ENCODE data around the gene PLCXD1. TPM values are rescaled to one million over a fixed set of nuclear protein-coding genes. Genes with fewer than 3 reads are reported as not detected.

Gene PLCXD1
- total and polyA plus RNA-seq, 9 donors = 10.7 to 20.1 (median 19.0) TPM

DNA sequence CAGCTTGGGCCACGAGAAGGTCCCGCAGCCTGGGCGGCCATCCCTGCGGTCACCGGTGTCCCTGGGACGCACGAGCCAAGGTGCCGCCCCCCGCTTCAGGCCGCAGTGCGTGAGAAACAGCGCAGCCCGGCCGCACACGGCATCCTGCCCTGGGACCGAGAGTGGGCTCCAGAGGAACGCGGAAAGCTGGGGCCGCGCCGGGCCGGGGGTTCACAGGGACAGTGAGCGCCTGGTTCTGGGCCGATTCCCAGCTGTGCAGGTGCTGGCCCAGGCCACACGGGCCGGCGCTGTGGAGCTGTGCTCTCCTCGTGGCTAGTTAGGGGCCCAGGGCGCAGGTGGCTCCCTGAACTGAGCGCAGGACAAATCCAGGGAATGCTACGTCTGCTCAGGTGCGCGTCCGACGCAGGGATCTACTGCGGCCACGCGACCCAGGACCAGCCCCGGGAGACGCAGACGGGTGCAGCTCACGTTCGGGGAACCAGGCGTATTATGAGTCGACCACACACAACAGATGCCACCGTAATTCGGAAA lies 63.3 kb downstream of the PLCXD1 start:
- H3K36me3 ChIP-seq (ENCODE audit: control insufficient read depth, insufficient read depth, low read length) = peaks cover 45% of the 10 kb centered on the region
- no peak overlapping the region for H3K4me3 ChIP-seq (ENCODE audit: low read length)
- no peaks in the 10 kb centered on the region for H3K4me1 ChIP-seq (ENCODE audit: control insufficient read depth, insufficient read depth, low read length)
- no peak for DNase-seq
- no peaks in the 10 kb centered on the region for H3K27me3 ChIP-seq (ENCODE audit: control insufficient read depth, insufficient read depth, low read length)
- WGBS (ENCODE audit: insufficient coverage) = 98% methylated on average over 47 of the region's 47 CpGs
- H3K27ac ChIP-seq (ENCODE audit: low read length) = no peak overlapping the region
- H3K9me3 ChIP-seq (replicated peaks; ENCODE audit: control insufficient read depth, low read depth, low read length) = peaks cover 23% of the 10 kb centered on the region

DNA sequence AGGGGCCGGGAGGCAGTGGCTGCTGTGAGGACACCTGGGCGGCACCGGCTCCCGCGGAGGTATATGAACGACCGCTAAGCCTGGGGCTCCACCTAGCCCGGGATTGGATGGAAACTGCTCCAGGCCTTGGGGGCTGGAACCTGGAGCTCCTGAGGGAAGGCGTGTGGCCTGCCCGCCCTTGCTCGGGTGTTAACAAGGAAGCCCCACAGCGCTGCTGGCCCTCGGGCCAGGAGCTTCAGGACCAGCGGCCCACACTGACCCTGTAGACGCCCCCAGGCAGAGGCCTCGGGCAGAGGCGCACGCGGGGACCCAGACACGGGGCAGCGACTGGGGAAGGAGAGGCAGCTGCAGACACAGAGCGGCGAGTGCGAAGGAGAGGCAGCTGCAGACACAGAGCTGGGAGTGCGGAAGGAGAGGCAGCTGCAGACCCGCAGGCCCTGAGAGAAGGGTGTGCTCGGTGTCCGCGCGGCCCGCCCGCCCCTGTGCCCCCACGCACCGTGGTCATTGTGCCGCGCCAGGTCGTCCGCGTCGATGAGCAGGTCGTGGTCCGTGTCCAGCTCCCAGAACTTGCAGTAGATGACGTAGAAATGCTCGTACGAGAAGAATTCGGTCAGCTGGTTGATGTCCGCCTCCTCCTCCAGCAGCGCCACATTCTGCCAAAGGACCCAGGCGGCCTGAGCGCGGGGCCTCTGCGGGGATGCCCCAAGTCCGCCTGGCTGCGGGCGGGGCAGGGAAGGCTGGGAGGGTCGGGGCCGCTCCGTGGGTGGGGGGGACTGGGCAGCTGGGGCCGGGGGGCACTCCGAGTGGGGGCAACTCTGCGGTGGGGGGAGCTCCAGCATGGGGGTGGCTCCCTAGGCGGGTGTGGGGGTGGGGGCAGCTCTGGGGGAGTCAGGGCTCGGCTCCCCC lies 64.1 kb downstream of the PLCXD1 start:
- Histone ChIP-seq H3K27ac (ENCODE audit: low read length) (no peak overlapping the region), H3K9me3 (replicated peaks; ENCODE audit: control insufficient read depth, low read depth, low read length) (peaks cover 23% of the 10 kb centered on the region), H3K4me3 (ENCODE audit: low read length) (no peak overlapping the region), H3K27me3 (ENCODE audit: control insufficient read depth, insufficient read depth, low read length) (no peaks in the 10 kb centered on the region), H3K4me1 (ENCODE audit: control insufficient read depth, insufficient read depth, low read length) (no peaks in the 10 kb centered on the region), H3K36me3 (ENCODE audit: control insufficient read depth, insufficient read depth, low read length) (peaks cover 47% of the 10 kb centered on the region)
- no peak for DNase-seq
- 96% methylated on average over 47 of the region's 63 CpGs for WGBS (ENCODE audit: insufficient coverage)

DNA sequence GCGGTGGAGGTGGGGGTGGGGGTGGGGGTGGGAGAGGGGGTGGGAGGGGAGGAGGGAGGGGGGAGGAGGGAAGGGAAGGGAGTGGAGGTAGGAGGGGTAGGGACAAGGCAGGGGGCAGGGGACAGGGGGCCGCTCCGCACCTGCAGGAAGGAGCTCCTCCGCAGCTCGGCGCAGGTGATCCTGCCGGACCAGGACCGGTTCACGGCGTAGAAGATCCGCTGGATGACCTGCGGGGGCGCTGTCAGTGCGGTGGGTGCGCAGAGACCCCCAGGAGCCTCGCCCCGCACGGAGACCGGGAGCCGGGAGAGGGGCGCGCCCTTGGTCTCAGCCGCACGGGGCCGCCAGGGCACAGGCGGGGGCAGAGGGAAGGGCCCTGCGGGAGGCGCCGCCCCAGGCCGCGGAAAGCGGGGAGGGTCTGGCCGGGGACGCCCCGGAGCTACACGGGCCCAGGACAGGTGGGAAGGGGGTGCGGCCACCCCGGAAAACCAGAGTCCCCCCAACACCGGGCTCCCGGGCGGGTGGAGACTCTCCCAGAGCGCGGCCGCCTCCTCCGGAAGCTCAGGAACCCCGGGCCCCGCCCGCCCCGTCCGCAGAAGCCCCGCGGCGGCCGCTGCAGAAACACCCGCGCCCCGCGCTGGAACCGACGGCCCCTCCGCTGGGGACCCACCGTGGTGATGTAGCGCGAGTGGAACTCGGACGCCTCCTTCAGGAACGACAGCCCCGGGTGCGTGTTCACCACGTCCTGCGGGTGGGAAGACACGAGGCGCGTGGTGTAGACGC lies 65.0 kb downstream of the PLCXD1 start:
- Histone ChIP-seq H3K27me3 (ENCODE audit: control insufficient read depth, insufficient read depth, low read length) (no peaks in the 10 kb centered on the region), H3K4me1 (ENCODE audit: control insufficient read depth, insufficient read depth, low read length) (no peaks in the 10 kb centered on the region), H3K4me3 (ENCODE audit: low read length) (no peak overlapping the region), H3K27ac (ENCODE audit: low read length) (no peak overlapping the region), H3K9me3 (replicated peaks; ENCODE audit: control insufficient read depth, low read depth, low read length) (peaks cover 23% of the 10 kb centered on the region), H3K36me3 (ENCODE audit: control insufficient read depth, insufficient read depth, low read length) (peaks cover 46% of the 10 kb centered on the region)
- DNase-seq = no peak
- WGBS (ENCODE audit: insufficient coverage) = 95% methylated on average over 71 of the region's 75 CpGs

DNA sequence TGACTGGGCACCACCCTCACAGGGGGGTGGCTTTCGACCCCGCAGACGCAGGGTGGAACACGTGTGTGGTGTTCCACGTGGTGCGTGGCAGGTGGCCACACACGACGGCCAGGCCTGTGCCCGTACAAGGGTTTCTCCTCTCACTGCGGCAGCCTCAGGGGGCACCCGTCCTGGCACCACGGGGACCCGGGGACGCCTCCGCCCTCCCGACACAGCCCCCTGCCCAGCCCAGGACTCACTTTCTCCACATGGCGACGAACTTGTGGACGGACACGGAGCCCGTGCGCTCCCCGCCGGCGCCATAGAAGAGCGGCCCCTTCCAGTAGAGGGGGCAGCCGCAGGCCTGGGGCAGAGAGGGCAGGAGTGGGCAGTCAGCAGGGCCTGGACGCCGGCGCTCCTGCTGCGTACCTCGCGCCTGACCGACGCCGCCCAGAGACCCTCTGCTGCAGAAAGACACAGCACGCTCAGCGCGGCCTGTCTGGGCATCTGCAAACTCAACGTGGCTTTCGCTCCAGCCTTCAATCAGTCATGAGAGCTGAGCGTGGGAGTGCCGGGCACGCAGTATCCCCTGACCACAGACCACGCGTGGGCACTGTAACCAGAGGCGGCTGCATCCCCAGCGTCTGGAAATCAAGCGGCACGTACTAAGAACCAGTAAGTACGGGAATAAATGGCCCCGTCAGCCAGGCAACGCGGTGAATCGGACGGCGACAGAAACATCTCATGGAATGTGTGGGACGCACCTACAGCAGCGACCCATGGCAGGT lies 66.4 kb downstream of the PLCXD1 start:
- no peak for DNase-seq
- Histone ChIP-seq H3K27me3 (ENCODE audit: control insufficient read depth, insufficient read depth, low read length) (no peaks in the 10 kb centered on the region), H3K4me3 (ENCODE audit: low read length) (no peak overlapping the region), H3K27ac (ENCODE audit: low read length) (no peak overlapping the region), H3K9me3 (replicated peaks; ENCODE audit: control insufficient read depth, low read depth, low read length) (peaks cover 15% of the 10 kb centered on the region), H3K36me3 (ENCODE audit: control insufficient read depth, insufficient read depth, low read length) (peaks cover 42% of the 10 kb centered on the region), H3K4me1 (ENCODE audit: control insufficient read depth, insufficient read depth, low read length) (no peaks in the 10 kb centered on the region)
- WGBS (ENCODE audit: insufficient coverage) = 98% methylated on average over 55 of the region's 59 CpGs

DNA sequence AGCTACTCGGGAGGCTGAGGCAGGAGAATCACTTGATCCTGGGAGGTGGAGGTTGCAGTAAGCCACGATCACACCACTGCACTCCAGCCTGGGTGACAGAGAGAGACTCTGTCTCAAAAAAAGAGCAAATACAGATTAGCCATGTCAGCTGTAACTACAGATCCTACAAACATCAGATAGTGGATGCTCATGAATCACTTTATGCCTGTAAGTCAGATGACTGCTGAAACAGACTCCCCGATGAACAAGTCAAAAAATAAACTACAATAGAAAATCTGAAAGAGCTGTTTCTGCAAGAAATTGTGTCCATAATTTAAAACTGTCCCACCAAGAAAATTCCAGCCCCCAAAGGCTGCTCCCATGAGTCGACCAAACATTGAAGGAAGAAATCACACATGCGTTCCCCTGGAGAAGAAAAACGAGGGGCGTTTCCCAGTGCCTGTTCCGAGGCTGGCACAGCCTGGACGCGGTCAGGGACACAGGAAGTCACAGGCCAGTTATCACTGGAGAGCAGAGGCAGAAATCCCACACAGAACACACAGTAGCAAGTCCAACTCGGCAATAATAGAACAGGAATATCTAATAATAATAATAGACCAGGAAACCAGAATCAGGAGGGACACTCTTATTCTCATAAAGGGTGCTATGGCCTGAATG lies 67.4 kb downstream of the PLCXD1 start:
- H3K27ac ChIP-seq (ENCODE audit: low read length) = no peak overlapping the region
- WGBS (ENCODE audit: insufficient coverage) = 80% methylated on average over 2 of the region's 11 CpGs

DNA sequence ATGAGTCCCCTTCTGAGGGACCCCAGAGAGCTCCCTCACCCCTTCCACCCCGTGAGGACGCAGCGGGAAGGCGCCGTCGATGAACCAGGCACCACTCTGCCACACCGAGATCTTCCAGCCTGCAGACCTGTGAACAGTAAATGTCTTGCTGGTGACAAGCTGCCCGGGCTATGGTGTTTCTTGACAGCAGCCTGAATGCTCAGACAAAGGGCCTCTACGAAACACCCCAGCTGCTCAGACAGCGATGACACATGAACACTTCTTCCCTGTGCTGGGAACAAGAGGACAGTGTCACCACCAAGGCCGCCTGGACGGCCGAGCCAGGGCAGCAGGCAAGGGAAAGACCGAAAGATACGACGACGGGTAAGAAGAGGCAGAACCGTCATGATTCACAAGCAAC lies 68.0 kb downstream of the PLCXD1 start:
- Histone ChIP-seq H3K4me1 (ENCODE audit: control insufficient read depth, insufficient read depth, low read length) (no peaks in the 10 kb centered on the region), H3K27me3 (ENCODE audit: control insufficient read depth, insufficient read depth, low read length) (no peaks in the 10 kb centered on the region), H3K27ac (ENCODE audit: low read length) (no peak overlapping the region), H3K4me3 (ENCODE audit: low read length) (no peak overlapping the region), H3K36me3 (ENCODE audit: control insufficient read depth, insufficient read depth, low read length) (peaks cover 40% of the 10 kb centered on the region), H3K9me3 (replicated peaks; ENCODE audit: control insufficient read depth, low read depth, low read length) (peaks cover 12% of the 10 kb centered on the region)
- no peak for DNase-seq
- WGBS (ENCODE audit: insufficient coverage) = 92% methylated on average over 5 of the region's 18 CpGs

More for the DNA sequence above, 67.4 kb downstream of the PLCXD1 start:
- Histone ChIP-seq H3K4me3 (ENCODE audit: low read length) (no peak overlapping the region), H3K4me1 (ENCODE audit: control insufficient read depth, insufficient read depth, low read length) (no peaks in the 10 kb centered on the region), H3K27me3 (ENCODE audit: control insufficient read depth, insufficient read depth, low read length) (no peaks in the 10 kb centered on the region), H3K36me3 (ENCODE audit: control insufficient read depth, insufficient read depth, low read length) (peaks cover 45% of the 10 kb centered on the region), H3K9me3 (replicated peaks; ENCODE audit: control insufficient read depth, low read depth, low read length) (peaks cover 15% of the 10 kb centered on the region)
- no peak for DNase-seq

DNA sequence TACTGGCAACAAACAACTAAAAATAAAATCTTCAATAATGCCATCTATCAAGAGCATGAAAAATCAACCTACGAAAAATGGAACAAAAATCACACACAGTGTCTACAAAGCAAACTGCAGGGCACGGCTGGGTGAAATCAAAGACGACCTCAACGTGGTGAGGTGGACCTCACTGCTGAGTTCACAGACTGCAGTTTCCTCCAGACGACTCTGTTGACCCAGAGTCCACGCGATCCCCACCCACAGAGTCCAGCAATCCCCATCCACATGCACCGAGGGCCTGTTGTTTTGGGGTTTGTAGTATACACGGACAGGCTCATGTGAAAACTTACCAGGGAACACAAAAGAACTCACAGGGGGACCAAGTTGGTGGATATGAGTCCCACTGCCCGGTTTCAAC lies 68.5 kb downstream of the PLCXD1 start:
- no peak for DNase-seq
- Histone ChIP-seq H3K27ac (ENCODE audit: low read length) (peak overlapping the region; percentile 29), H3K27me3 (ENCODE audit: control insufficient read depth, insufficient read depth, low read length) (no peaks in the 10 kb centered on the region), H3K9me3 (replicated peaks; ENCODE audit: control insufficient read depth, low read depth, low read length) (peaks cover 7% of the 10 kb centered on the region), H3K4me3 (ENCODE audit: low read length) (no peak overlapping the region), H3K36me3 (ENCODE audit: control insufficient read depth, insufficient read depth, low read length) (peaks cover 36% of the 10 kb centered on the region), H3K4me1 (ENCODE audit: control insufficient read depth, insufficient read depth, low read length) (no peaks in the 10 kb centered on the region)
- WGBS (ENCODE audit: insufficient coverage) = no CpG with 5 or more reads among the region's 10 CpGs

DNA sequence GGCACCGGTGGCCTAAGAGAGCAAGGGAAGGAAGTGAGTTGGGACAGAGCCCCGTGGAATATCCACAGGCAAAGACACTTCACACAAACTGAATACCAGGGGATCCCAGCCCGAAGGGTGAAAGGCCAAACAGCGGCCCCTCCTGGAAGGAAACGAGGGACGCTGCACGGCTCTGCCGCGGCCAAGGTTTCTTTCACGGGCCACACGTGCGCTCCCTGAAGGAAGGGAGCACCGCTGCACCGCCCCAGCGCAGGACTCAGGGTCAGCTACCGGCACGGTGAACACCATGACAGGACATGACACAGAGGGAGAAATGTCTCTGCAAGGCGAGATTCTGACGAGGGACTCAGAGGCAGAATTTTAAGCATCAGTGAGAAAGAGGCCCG lies 69.0 kb downstream of the PLCXD1 start:
- Histone ChIP-seq H3K36me3 (ENCODE audit: control insufficient read depth, insufficient read depth, low read length) (peaks cover 36% of the 10 kb centered on the region), H3K4me1 (ENCODE audit: control insufficient read depth, insufficient read depth, low read length) (no peaks in the 10 kb centered on the region), H3K9me3 (replicated peaks; ENCODE audit: control insufficient read depth, low read depth, low read length) (peaks cover 3% of the 10 kb centered on the region), H3K4me3 (ENCODE audit: low read length) (no peak overlapping the region), H3K27ac (ENCODE audit: low read length) (peak overlapping the region; percentile 29), H3K27me3 (ENCODE audit: control insufficient read depth, insufficient read depth, low read length) (no peaks in the 10 kb centered on the region)
- no peak for DNase-seq
- WGBS (ENCODE audit: insufficient coverage) = 84% methylated on average over 19 of the region's 20 CpGs

DNA sequence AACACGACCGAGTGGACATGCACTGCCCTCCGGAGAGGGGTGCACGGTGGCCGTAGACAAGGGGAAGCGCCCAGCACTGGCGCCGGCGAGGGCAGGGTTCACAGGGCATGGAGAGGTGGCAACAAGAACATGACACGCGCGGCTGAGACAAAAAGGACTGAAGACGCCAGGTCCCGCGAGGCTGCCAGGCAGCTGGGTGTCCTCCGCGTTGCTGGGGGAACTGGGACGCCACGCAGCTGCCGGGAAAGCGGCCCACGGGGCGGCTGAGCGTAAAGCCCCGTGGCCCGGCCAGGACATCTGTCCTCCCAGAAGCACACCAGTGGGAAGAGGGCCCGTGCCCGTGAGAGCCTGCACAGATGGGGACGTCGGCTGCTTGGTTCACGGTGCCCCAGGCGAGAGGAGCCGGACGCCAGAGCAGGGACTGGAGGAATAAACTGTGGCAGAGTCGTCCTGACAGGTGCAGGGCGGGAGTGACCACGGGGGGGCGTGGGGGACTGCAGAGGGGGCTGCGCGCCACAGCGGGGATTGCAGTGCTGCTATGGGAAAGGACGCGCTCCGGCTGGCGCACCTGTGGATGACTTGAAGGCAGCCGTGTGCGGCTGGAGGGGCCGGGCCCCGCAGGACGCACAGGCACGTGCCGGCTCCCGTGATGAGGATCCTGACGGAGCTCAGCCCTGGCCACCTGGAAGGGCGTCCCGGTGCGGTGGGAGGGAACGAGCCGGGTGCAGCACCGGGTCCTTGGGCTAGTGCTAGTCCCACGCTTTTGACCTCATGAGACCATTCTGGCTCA lies 69.5 kb downstream of the PLCXD1 start:
- Histone ChIP-seq H3K4me3 (ENCODE audit: low read length) (no peak overlapping the region), H3K27me3 (ENCODE audit: control insufficient read depth, insufficient read depth, low read length) (no peaks in the 10 kb centered on the region), H3K9me3 (replicated peaks; ENCODE audit: control insufficient read depth, low read depth, low read length) (peaks cover 2% of the 10 kb centered on the region), H3K36me3 (ENCODE audit: control insufficient read depth, insufficient read depth, low read length) (peaks cover 32% of the 10 kb centered on the region), H3K4me1 (ENCODE audit: control insufficient read depth, insufficient read depth, low read length) (no peaks in the 10 kb centered on the region), H3K27ac (ENCODE audit: low read length) (no peak overlapping the region)
- no peak for DNase-seq
- 93% methylated on average over 57 of the region's 61 CpGs for WGBS (ENCODE audit: insufficient coverage)
